GM23248 (cell line): Measurements from ENCODE around the gene TAGLN2. TPM values are rescaled to one million over a fixed set of nuclear protein-coding genes. Genes with fewer than 3 reads are reported as not detected.

Experiments
- DNase-seq: peaks from one replicate; pipeline ENCODE4 v3.0.0-alpha.2; 2015
- H2AFZ ChIP-seq: fragments of 200-600 bp; sonication (generic); 2 replicates; pipeline ENCODE4 v1.6.1; 2016; ENCODE audit warnings: antibody characterized with exemption
- H3F3A ChIP-seq: fragments of 200-600 bp; sonication (generic); 2 replicates; pipeline ENCODE4 v1.6.1; 2016; ENCODE audit warnings: mild to moderate bottlenecking, antibody characterized with exemption, mixed run types; ENCODE audit not compliant: insufficient read depth
- H3K27ac ChIP-seq: fragments of 200-600 bp; sonication (generic); 2 replicates; pipeline ENCODE4 v1.5.1; 2016; ENCODE audit warnings: mild to moderate bottlenecking
- H3K27me3 ChIP-seq: fragments of 200-600 bp; sonication (generic); replicated peaks from 2 replicates; pipeline ENCODE4 v1.6.1; 2016; ENCODE audit warnings: mild to moderate bottlenecking; ENCODE audit not compliant: insufficient read depth
- H3K36me3 ChIP-seq: fragments of 200-600 bp; sonication (generic); 2 replicates; pipeline ENCODE4 v1.6.1; 2016; ENCODE audit warnings: low read depth, mild to moderate bottlenecking
- H3K4me1 ChIP-seq: fragments of 200-600 bp; sonication (generic); 2 replicates; pipeline ENCODE4 v1.6.1; 2016; ENCODE audit warnings: mild to moderate bottlenecking; ENCODE audit not compliant: insufficient read depth
- H3K4me2 ChIP-seq: fragments of 200-600 bp; sonication (generic); one replicate; pipeline ENCODE4 v1.6.1; 2016; ENCODE audit warnings: mild to moderate bottlenecking; ENCODE audit not compliant: unreplicated experiment
- H3K4me3 ChIP-seq: fragments of 200-600 bp; sonication (generic); 2 replicates; pipeline ENCODE4 v1.5.1; 2016; ENCODE audit warnings: mild to moderate bottlenecking
- H3K79me2 ChIP-seq: fragments of 200-600 bp; sonication (generic); 2 replicates; pipeline ENCODE4 v1.6.1; 2016; ENCODE audit warnings: mild to moderate bottlenecking; ENCODE audit not compliant: insufficient read depth
- H3K9ac ChIP-seq: fragments of 200-600 bp; sonication (generic); 2 replicates; pipeline ENCODE4 v1.6.1; 2016; ENCODE audit warnings: mild to moderate bottlenecking
- H3K9me2 ChIP-seq: fragments of 200-600 bp; sonication (generic); 2 replicates; pipeline ENCODE4 v1.6.1; 2016; ENCODE audit warnings: mixed run types, mild to moderate bottlenecking, moderate library complexity; ENCODE audit not compliant: insufficient read depth
- H3K9me3 ChIP-seq: fragments of 200-600 bp; sonication (generic); one replicate; pipeline ENCODE4 v1.6.1; 2017; ENCODE audit warnings: low read depth
- H4K20me1 ChIP-seq: fragments of 200-600 bp; sonication (generic); 2 replicates; pipeline ENCODE4 v1.6.0; 2016; ENCODE audit not compliant: insufficient read depth
- EZH2 ChIP-seq: fragments of 200-600 bp; sonication (generic); IDR thresholded peaks from 2 replicates; pipeline ENCODE4 v1.6.1; 2018; ENCODE audit warnings: antibody characterized with exemption, mild to moderate bottlenecking; ENCODE audit not compliant: insufficient read depth, poor library complexity, severe bottlenecking
- EZH2phosphoT487 ChIP-seq: fragments of 200-600 bp; sonication (generic); IDR thresholded peaks from 2 replicates; pipeline ENCODE4 v1.6.1; 2018; ENCODE audit warnings: antibody characterized with exemption, moderate library complexity, mild to moderate bottlenecking, low read depth; ENCODE audit not compliant: insufficient read depth
- WGBS, 2 experiments: methylation state at CpG; one replicate each; pipeline ENCODE4 v1.1.6; 2015 to 2017; ENCODE audit warnings: low lambda C conversion rate in 2 of 2, low coverage in 1 of 2; ENCODE audit errors: missing lambda C conversion rate in 2 of 2; 5-methylcytosine and 5-hydroxymethylcytosine counted together
- in situ Hi-C: fragments of 300-500 bp; cut with MboI; formaldehyde crosslinking; loops from 2 replicates; pipeline ENCODE4 v1.15.0; 2020
- polyA plus RNA-seq: library from polyadenylated mRNA; unstranded; fragments of >200 nt; fragmentation: Nextera tagmentation; extraction: Ambion mirVana; gene quantifications from 2 replicates; pipeline ENCODE4 v1.2.1, GENCODE V29; 2016
- total RNA-seq: library from RNA; depleted of rRNA; stranded (reverse); fragments of >200 nt; shearing (Covaris generic); gene quantifications from 2 replicates; pipeline ENCODE4 v1.2.3, GENCODE V29; 2014

The TAGLN2 gene
- total and polyA plus RNA-seq, 2 experiments from 2014 or later: 400 to 692 TPM

DNA sequence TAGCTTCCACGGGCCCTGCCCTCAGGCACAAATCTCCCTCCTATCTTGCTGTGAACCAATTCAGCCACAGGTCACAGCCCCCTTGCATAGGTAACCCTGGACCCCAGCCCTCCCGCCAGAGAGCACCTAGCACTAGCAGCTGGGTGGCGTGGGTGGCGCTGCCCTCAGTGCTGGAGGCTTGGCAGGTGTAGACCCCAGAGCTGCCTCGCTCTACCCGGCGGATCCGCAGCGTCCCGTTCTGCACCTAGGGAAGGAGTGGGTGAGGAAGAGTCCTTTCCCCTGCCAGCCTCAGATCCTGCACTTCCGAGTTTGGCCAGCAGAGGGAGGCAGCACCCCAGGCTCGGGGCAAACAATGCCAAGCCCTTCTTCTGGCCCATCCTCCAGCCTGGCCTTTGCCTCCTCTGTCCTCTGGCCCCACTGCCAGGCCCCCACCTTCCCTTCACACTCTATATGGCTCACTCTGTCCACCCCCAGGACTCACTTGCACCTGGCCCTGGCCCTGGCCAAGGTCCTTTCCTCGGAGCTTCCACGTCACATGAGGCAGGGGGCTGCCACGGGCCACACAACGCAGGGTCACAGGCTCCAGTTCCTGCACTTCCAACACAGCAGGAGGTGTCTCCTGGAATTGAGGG lies 11.1 kb upstream of the TAGLN2 start:
- in situ Hi-C loops: loop anchor here (5.0 kb wide), 1 partner anchor 71 kb away; no protein-coding TSS in a partner anchor
- Histone ChIP-seq H3K4me3 (no peak overlapping the region), H3K36me3 (no peaks in the 10 kb centered on the region), H3K9me2 (no peaks in the 10 kb centered on the region), H3K4me1 (no peaks in the 10 kb centered on the region), H4K20me1 (no peaks in the 10 kb centered on the region), H3F3A (no peaks in the 10 kb centered on the region), H2AFZ (no peak overlapping the region), H3K4me2 (no peak overlapping the region), H3K27ac (no peak overlapping the region), H3K9ac (no peak overlapping the region), H3K79me2 (no peaks in the 10 kb centered on the region), H3K27me3 (no peaks in the 10 kb centered on the region), H3K9me3 (no peaks in the 10 kb centered on the region)
- peak; percentile 61 for DNase-seq
- WGBS, 2 experiments: 21 to 22% methylated on average over 16 of the region's 16 CpGs
- no peak for TF ChIP-seq EZH2
- no peak for TF ChIP-seq EZH2phosphoT487

GRCh38 chr1:159935719-159936272 lies 10.5 kb upstream of the TAGLN2 start:
- TF ChIP-seq EZH2phosphoT487 (no peak), EZH2 (no peak)
- no peaks in the 10 kb centered on the region for H3K27me3 ChIP-seq
- in situ Hi-C loops: loop anchor here (5.0 kb wide), 1 partner anchor 72 kb away; no protein-coding TSS in a partner anchor
- H3K79me2 ChIP-seq: no peaks in the 10 kb centered on the region
- H3K9me2 ChIP-seq: no peaks in the 10 kb centered on the region
- 57 to 64% methylated on average over 4 of the region's 4 CpGs for WGBS, 2 experiments
- no peaks in the 10 kb centered on the region for H3F3A ChIP-seq
- peak; percentile 32 for DNase-seq
- H3K4me2 ChIP-seq: no peak overlapping the region
- no peaks in the 10 kb centered on the region for H3K4me1 ChIP-seq
- no peak overlapping the region for H2AFZ ChIP-seq
- no peaks in the 10 kb centered on the region for H3K9me3 ChIP-seq
- H3K36me3 ChIP-seq: no peaks in the 10 kb centered on the region
- H4K20me1 ChIP-seq: no peaks in the 10 kb centered on the region
- no peak overlapping the region for H3K27ac ChIP-seq
- no peak overlapping the region for H3K9ac ChIP-seq
- no peak overlapping the region for H3K4me3 ChIP-seq

- Histone ChIP-seq H3K36me3 (no peaks in the 10 kb centered on the region), H3F3A (no peaks in the 10 kb centered on the region), H3K27me3 (no peaks in the 10 kb centered on the region), H2AFZ (no peak overlapping the region), H3K27ac (no peak overlapping the region), H3K9ac (no peak overlapping the region), H3K4me3 (no peak overlapping the region), H3K79me2 (no peaks in the 10 kb centered on the region), H3K4me2 (no peak overlapping the region), H3K4me1 (no peaks in the 10 kb centered on the region), H4K20me1 (no peaks in the 10 kb centered on the region), H3K9me3 (no peaks in the 10 kb centered on the region), H3K9me2 (no peaks in the 10 kb centered on the region)
- 76 to 86% methylated on average over 11 of the region's 11 CpGs for WGBS, 2 experiments
- no peak for TF ChIP-seq EZH2
- no peak for TF ChIP-seq EZH2phosphoT487
- in situ Hi-C loops: loop anchor here (5.0 kb wide), 1 partner anchor 72 kb away; no protein-coding TSS in a partner anchor
- no peak for DNase-seq
Measured at GRCh38 chr1:159935305-159935704, 10.0 kb upstream of the TAGLN2 start.

DNA sequence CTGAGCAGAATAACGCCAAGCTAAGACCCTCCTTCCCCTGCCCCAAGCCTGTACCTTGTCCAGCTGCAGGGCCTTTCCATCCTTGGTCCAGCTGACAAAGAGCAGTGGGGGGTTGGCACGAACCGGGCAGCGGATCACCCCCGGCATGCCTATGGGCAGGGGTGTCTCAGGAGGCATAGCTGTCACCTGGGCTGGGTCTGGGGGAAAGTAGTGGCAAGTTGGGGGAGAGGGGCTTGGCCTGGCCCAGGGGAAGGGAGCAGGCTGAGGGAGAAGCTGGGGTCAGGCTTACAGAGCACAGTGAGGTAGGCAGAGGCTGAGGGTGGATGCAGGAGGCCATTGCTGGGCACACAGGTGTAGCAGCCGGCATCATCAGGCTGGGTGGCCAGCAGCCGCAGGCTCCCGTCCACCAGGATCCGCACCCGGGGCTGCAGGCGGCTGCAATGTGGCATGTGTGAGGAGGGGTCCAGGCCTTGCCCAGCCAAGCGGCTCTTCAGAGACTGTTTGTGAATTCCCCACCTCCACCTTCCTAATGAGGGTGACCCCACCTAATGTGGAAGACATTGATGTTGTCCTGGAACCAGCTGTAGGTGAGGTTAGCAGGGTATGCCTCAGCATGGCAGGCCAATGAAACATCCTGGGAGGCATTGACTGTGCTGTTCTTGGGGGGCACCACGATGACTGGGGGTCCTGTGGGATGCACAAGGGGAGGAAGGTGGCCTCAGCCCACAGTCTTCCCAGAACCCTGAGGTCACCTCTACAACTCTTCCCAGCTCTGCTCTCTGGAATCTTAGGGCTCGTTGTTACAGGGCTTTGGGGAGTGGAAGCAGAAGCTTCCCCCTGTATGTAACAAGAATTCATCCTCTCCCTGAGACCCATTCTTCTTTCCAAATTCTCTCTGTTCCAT lies 9.1 kb upstream of the TAGLN2 start:
- H3K36me3 ChIP-seq: no peaks in the 10 kb centered on the region
- no peak overlapping the region for H2AFZ ChIP-seq
- H3F3A ChIP-seq: no peaks in the 10 kb centered on the region
- TF ChIP-seq EZH2phosphoT487: no peak
- no peak for TF ChIP-seq EZH2
- no peak overlapping the region for H3K4me2 ChIP-seq
- no peak overlapping the region for H3K27ac ChIP-seq
- H3K27me3 ChIP-seq: no peaks in the 10 kb centered on the region
- H3K9ac ChIP-seq: no peak overlapping the region
- H3K4me3 ChIP-seq: no peak overlapping the region
- H3K79me2 ChIP-seq: no peaks in the 10 kb centered on the region
- no peaks in the 10 kb centered on the region for H4K20me1 ChIP-seq
- H3K4me1 ChIP-seq: no peaks in the 10 kb centered on the region
- no peak for DNase-seq
- H3K9me3 ChIP-seq: no peaks in the 10 kb centered on the region
- 65 to 77% methylated on average over 14 of the region's 14 CpGs for WGBS, 2 experiments
- H3K9me2 ChIP-seq: no peaks in the 10 kb centered on the region
- in situ Hi-C loops: loop anchor here (5.0 kb wide), 1 partner anchor 73 kb away; no protein-coding TSS in a partner anchor
